Activated naive CD4-positive, alpha-beta T cell treated with anti-CD3 and anti-CD28 coated beads, Interleukin-2, amount 10 ng/mL, durations not matched to agents 7 days and 5 days (primary cell): ENCODE data around the gene GPR160.
A peak's percentile ranks its signal among the peaks of the same experiment; 100 is the strongest.
"Not testable (repeated sequence)": the region's sequence is repeated elsewhere in the genome, so short reads cannot be mapped to it uniquely, and the experiment has no call there.

ENCODE experiments used
- CTCF ChIA-PET: fragments of 350-600 bp; sonication (Branson Sonifier 250); formaldehyde crosslinking; loops from one replicate; lab custom pipeline; 2021; ENCODE audit warnings: antibody characterized with exemption; lab: Charles Lee
- DNase-seq: peaks from one replicate; pipeline ENCODE4 v3.0.0-alpha.2; 2020
- H3K27ac Mint-ChIP-seq: one replicate; pipeline ENCODE4 v1.8.0; 2021; ENCODE audit warnings: mild to moderate bottlenecking, moderate library complexity, mixed read lengths
- H3K27me3 Mint-ChIP-seq: one replicate; pipeline ENCODE4 v1.8.0; 2021; ENCODE audit warnings: mild to moderate bottlenecking, mixed read lengths
- H3K36me3 Mint-ChIP-seq: one replicate; pipeline ENCODE4 v1.8.0; 2021; ENCODE audit warnings: mixed read lengths
- H3K4me1 Mint-ChIP-seq: one replicate; pipeline ENCODE4 v1.8.0; 2021; ENCODE audit warnings: mixed read lengths
- H3K4me3 Mint-ChIP-seq: one replicate; pipeline ENCODE4 v1.8.0; 2021; ENCODE audit warnings: mild to moderate bottlenecking, moderate library complexity, mixed read lengths
- H3K9me3 Mint-ChIP-seq: one replicate; pipeline ENCODE4 v1.8.0; 2021; ENCODE audit warnings: mixed read lengths

Gene GPR160

GRCh38 chr3:170089862-170090600 is 52.2 kb downstream of the GPR160 start:
- Mint-ChIP-seq H3K36me3 (peaks cover 48% of the 10 kb centered on the region), H3K27ac (no peak overlapping the region), H3K9me3 (no peaks in the 10 kb centered on the region), H3K27me3 (no peaks in the 10 kb centered on the region), H3K4me3 (no peak overlapping the region), H3K4me1 (no peaks in the 10 kb centered on the region)
- CTCF ChIA-PET, result interaction anchor here (1.5 kb wide), 1 partner anchor 11 kb away, joined by 3 read pairs; no protein-coding TSS in a partner anchor
- DNase-seq, result no peak

DNA sequence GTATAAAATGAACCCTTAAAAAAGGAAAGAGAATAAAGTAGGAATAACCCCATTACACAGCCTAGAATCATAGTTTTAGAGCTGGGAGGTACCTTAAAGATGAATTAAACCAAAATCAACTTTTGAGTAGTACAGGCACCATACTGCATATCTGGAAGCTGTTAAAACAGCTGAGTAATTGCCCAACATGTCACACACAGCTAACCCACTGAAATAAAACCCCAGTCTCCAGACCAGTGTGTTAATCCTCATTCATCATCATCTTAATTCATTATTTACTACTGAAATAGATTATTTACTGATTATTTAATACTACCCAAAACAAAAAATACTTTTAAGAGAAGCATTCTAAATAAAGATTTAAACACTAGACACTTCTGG is 52.8 kb downstream of the GPR160 start:
- H3K4me3 Mint-ChIP-seq, result no peak overlapping the region
- H3K27me3 Mint-ChIP-seq, result no peaks in the 10 kb centered on the region
- CTCF ChIA-PET, result interaction anchor here (1.0 to 1.5 kb wide), 2 partner anchors 12 to 38 kb away, joined by 3 read pairs; no protein-coding TSS in a partner anchor
- H3K27ac Mint-ChIP-seq, result no peak overlapping the region
- no peak for DNase-seq
- H3K4me1 Mint-ChIP-seq, result no peaks in the 10 kb centered on the region
- H3K36me3 Mint-ChIP-seq, result peaks cover 51% of the 10 kb centered on the region
- no peaks in the 10 kb centered on the region for H3K9me3 Mint-ChIP-seq

DNA sequence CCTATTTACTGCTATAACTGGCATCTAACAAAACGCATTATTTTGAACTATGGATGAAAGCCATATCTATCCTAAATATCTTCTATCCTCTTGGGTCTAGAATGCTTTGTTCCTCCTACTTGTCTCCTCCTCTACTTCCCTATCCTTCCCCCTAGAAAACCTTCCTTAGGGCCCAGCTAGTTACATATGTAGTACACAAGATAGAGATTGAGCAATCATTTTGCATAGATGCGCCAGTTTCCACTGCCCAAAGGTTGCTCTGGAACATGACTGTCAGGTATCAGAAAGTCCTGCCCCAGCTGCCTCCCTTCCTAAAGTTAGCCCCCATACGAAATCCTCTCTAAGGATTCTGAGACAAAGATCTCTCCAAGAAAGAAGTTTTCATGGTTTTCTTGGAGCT is 55.1 kb downstream of the GPR160 start:
- Mint-ChIP-seq H3K27ac (peak overlapping the region; percentile 37), H3K4me3 (no peak overlapping the region), H3K27me3 (no peaks in the 10 kb centered on the region), H3K4me1 (no peaks in the 10 kb centered on the region), H3K36me3 (peaks cover 64% of the 10 kb centered on the region), H3K9me3 (no peaks in the 10 kb centered on the region)
- CTCF ChIA-PET, result no interaction called here
- DNase-seq, result no peak

DNA sequence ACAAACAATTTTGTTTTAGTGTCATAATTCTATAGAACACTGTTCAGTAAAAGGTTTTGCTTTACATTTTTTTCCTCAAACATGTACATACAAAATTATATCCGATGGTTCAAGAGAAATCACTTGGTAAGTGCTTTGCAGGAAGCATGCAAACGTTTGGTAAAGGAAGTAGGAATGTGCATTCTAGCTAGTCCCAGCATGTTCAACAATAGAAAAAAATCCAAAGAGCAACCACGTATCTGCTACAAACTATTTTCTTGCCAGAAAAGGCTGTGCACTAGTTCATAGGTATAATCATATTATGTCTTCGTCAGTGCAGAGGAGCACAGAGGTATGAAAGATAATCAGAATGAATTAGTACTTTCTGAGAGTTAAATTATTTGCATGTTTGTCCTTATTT is 58.0 kb downstream of the GPR160 start:
- no peaks in the 10 kb centered on the region for H3K9me3 Mint-ChIP-seq
- DNase-seq, result no peak
- H3K27me3 Mint-ChIP-seq, result no peaks in the 10 kb centered on the region
- H3K36me3 Mint-ChIP-seq, result peaks cover 76% of the 10 kb centered on the region
- peaks cover 3% of the 10 kb centered on the region for H3K4me1 Mint-ChIP-seq
- CTCF ChIA-PET, result interaction anchor here (0.6 kb wide), 1 partner anchor 42 kb away, joined by 4 read pairs; no protein-coding TSS in a partner anchor
- no peak overlapping the region for H3K27ac Mint-ChIP-seq
- H3K4me3 Mint-ChIP-seq, result no peak overlapping the region

DNA sequence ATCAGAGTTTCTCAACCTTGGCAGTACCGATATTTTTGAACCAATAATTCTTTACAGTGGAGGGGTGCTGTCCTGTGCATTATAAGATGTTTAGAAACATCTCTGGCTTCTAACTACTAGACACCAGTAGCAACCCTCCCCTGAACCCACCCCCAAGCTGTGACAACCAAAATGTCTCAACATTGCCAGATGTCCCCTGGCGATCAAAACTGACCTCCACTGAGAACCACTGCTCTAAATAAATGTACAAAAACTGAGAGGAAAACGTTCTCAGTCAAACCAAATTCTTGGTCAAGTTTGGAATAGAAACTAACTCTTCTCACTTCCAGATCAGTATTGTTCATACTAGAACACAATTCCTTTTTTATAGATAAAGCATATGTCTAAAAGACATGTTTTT is 58.5 kb downstream of the GPR160 start:
- peaks cover 3% of the 10 kb centered on the region for H3K4me1 Mint-ChIP-seq
- no peak overlapping the region for H3K27ac Mint-ChIP-seq
- H3K36me3 Mint-ChIP-seq, result peaks cover 76% of the 10 kb centered on the region

GRCh38 chr3:170098753-170099152 is 61.0 kb downstream of the GPR160 start:
- CTCF ChIA-PET, result interaction anchor here (0.8 to 1.2 kb wide), 2 partner anchors 20 to 54 kb away, joined by 3 read pairs; no protein-coding TSS in a partner anchor
- Mint-ChIP-seq H3K36me3 (peaks cover 73% of the 10 kb centered on the region), H3K27ac (no peak overlapping the region), H3K4me3 (no peak overlapping the region), H3K4me1 (peaks cover 3% of the 10 kb centered on the region), H3K27me3 (no peaks in the 10 kb centered on the region), H3K9me3 (no peaks in the 10 kb centered on the region)
- no peak for DNase-seq

More for the DNA sequence above, 58.5 kb downstream of the GPR160 start:
- H3K9me3 Mint-ChIP-seq, result no peaks in the 10 kb centered on the region
- CTCF ChIA-PET, result no interaction called here
- H3K4me3 Mint-ChIP-seq, result no peak overlapping the region
- DNase-seq, result no peak
- H3K27me3 Mint-ChIP-seq, result no peaks in the 10 kb centered on the region

DNA sequence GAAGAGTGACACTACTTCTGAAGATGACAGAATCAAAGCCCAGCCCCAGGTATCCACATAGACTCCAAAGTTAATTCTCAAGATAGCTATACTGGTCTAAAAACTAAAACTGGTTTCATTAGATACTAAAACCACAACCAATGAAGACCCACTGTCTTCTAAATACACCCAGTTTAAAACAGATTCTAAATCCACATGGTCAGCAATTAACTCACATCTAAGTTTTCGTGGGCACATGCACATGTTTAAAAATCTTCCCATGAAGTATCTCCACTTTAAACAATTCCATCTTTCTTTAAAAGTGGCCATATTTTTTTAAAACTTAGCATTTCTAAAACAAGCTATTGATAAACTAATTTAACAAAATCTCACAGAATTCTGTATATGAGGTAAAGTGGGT is 63.1 kb downstream of the GPR160 start:
- H3K27ac Mint-ChIP-seq, result no peak overlapping the region

GRCh38 chr3:170102431-170102830 is 64.6 kb downstream of the GPR160 start:
- Mint-ChIP-seq H3K27me3 (no peaks in the 10 kb centered on the region), H3K27ac (no peak overlapping the region), H3K4me3 (no peak overlapping the region), H3K36me3 (peaks cover 42% of the 10 kb centered on the region), H3K9me3 (no peaks in the 10 kb centered on the region), H3K4me1 (peaks cover 3% of the 10 kb centered on the region)
- no peak for DNase-seq
- CTCF ChIA-PET, result no interaction called here

More for the DNA sequence above, 63.1 kb downstream of the GPR160 start:
- Mint-ChIP-seq H3K9me3 (no peaks in the 10 kb centered on the region), H3K4me3 (no peak overlapping the region), H3K4me1 (peaks cover 3% of the 10 kb centered on the region), H3K27me3 (no peaks in the 10 kb centered on the region), H3K36me3 (peaks cover 55% of the 10 kb centered on the region)
- no peak for DNase-seq
- CTCF ChIA-PET, result interaction anchor here (0.9 to 1.4 kb wide), 2 partner anchors 17 to 236 kb away, joined by 3 to 5 read pairs; no protein-coding TSS in a partner anchor

DNA sequence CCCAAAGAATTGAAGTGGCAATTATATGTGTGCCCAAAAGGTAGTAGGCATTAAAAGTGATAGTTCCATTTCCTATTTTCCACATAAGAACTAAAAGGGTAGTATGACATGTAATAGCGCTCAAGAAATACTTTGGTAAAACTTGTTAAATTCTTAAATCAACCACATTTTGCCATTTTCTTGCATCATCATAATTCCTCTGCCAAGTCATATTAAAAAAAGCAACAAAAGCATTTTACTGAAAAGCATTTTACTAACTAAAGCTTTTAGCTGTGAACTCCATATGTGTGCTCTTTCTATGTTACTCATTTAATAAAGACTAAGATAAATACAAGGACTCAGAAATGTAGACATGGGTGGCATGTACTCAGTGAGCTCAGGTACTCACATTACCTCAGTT is 70.1 kb downstream of the GPR160 start:
- Mint-ChIP-seq H3K36me3 (peaks cover 33% of the 10 kb centered on the region), H3K27ac (no peak overlapping the region)
- CTCF ChIA-PET, result no interaction called here

DNA sequence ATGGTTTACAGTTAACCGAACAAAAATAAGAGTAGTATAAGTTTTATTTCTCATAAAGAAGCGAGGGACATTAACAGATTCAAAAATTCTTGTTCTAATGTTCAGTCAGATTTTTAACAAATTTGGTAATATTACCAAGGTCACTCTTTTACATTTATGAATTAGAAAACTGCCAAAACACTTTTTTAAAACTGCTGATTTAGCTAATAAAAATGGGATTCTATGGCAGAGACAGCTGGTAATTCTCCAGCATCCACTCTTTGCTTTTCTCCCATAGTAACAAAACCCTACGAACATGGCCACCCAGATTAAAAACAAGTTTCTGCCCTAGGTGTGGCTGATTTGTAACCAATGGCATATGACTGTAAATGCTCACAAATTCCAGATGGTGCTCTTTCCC is 71.2 kb downstream of the GPR160 start:
- no peaks in the 10 kb centered on the region for H3K27me3 Mint-ChIP-seq
- no peak for DNase-seq
- peaks cover 26% of the 10 kb centered on the region for H3K4me1 Mint-ChIP-seq
- no peak overlapping the region for H3K4me3 Mint-ChIP-seq
- CTCF ChIA-PET, result no interaction called here
- no peak overlapping the region for H3K27ac Mint-ChIP-seq
- H3K9me3 Mint-ChIP-seq, result no peaks in the 10 kb centered on the region
- H3K36me3 Mint-ChIP-seq, result peaks cover 41% of the 10 kb centered on the region

More for the DNA sequence above, 70.1 kb downstream of the GPR160 start:
- H3K4me3 Mint-ChIP-seq, result no peak overlapping the region
- DNase-seq, result no peak
- H3K4me1 Mint-ChIP-seq, result peaks cover 23% of the 10 kb centered on the region
- no peaks in the 10 kb centered on the region for H3K27me3 Mint-ChIP-seq
- H3K9me3 Mint-ChIP-seq, result no peaks in the 10 kb centered on the region

DNA sequence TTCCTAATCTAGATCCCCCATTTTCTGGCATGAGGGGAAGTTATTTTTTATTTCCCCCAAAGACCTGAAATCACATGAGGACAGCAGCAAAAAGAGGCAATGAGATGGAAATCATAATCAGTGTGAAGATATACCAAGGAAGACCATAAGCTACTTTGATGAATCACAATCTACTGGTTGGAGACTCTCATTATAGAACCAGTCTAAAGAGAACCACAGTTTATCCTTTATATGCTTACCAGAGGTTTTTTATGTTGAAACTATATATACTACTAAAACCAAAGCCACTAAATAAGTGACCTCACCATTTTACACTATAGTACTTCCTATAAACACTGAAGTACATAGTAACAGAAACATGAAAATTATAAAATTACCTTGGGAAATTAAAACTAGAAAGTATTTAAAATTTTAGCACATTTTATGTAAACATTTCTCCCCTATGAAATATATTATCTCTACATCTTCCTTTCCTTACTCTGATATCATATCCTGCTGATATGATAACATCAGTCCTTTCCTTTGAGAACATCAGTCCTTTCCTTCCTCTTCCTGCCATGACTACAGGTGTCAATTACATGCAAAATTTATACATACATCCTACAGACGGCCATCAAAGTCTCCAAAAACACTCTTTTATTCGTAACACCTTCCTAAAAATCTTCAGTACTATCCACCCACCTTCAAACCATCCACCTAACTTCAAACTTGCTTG is 71.9 kb downstream of the GPR160 start:
- no peak for DNase-seq
- no peaks in the 10 kb centered on the region for H3K27me3 Mint-ChIP-seq
- H3K4me1 Mint-ChIP-seq, result peaks cover 26% of the 10 kb centered on the region
- no peak overlapping the region for H3K27ac Mint-ChIP-seq
- no peaks in the 10 kb centered on the region for H3K9me3 Mint-ChIP-seq
- H3K36me3 Mint-ChIP-seq, result peaks cover 45% of the 10 kb centered on the region
- no peak overlapping the region for H3K4me3 Mint-ChIP-seq
- CTCF ChIA-PET, result no interaction called here

DNA sequence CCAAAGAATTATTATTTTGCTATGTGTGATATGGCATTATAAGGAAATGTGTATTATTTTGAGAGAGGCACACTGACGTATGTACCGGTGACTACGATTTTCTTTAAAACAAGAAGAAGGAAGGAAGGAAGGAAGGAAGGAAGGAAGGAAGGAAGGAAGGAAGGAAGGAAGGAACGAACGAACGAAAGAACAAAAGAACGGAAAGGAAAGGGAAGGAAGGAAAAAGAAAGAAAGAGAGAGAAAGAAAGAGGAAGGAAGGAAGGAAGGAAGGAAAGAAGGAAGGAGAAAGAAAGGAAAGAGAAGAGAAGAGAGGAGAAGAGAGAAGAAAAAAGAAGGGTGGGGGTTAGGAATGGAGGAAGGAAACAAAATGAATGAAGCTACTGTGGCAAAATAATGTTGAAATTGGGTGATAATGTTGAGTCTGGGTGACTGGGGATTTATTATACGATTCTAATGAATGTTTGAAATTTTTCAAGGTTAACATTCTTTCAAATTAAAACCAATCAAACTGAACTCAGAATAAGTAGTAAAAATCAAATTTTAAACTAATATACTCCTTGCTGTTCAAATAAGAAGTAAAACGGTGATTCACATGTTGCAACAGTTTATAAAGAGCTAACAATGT is 73.5 kb downstream of the GPR160 start:
- no peak for DNase-seq
- H3K4me1 Mint-ChIP-seq, result peaks cover 26% of the 10 kb centered on the region
- H3K9me3 Mint-ChIP-seq, result no peaks in the 10 kb centered on the region
- H3K4me3 Mint-ChIP-seq, result no peak overlapping the region
- peaks cover 49% of the 10 kb centered on the region for H3K36me3 Mint-ChIP-seq
- no peak overlapping the region for H3K27ac Mint-ChIP-seq
- H3K27me3 Mint-ChIP-seq, result no peaks in the 10 kb centered on the region
- CTCF ChIA-PET, result no interaction called here

DNA sequence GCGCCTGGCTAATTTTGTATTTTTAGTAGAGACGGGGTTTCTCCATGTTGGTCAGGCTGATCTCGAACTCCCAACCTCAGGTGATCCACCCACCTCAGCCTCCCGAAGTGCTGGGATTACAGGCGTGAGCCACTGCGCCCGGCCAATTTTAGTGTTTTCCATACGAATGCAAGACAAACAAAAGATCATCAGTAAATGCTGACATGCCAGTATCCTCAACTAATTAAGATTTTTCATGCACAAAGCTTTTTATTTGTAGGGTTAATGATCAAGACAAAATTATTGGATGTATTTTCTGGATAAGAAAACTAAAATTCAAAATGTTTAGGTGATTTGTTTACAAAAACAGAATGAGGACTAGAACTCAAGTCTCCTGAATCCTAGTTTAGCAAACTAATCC is 76.4 kb downstream of the GPR160 start:
- H3K27ac Mint-ChIP-seq, DNase-seq, H3K9me3 Mint-ChIP-seq, H3K27me3 Mint-ChIP-seq, H3K4me3 Mint-ChIP-seq: not testable (repeated sequence)
- peaks cover 19% of the 10 kb centered on the region for H3K4me1 Mint-ChIP-seq
- CTCF ChIA-PET, result interaction anchor here (0.6 kb wide), 1 partner anchor 26 kb away, joined by 4 read pairs; no protein-coding TSS in a partner anchor
- H3K36me3 Mint-ChIP-seq, result peaks cover 45% of the 10 kb centered on the region

DNA sequence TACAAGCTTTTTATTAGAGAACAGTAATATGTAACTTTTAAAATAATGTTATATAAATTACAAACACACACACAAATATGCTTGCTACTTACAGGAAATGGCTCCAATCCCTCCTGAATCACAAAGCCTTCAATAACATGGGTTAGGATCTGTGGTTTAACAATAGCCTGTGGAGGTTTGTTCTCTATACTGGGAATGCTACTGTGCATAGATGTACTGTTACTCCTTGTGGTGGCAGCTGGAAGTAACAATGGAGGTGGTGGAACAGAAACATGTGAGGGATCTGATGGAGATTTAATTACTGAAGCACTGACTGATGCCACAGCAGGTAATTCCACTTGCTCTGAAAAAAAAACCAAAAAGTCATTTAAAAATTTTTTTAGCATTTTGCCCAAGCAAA is 79.3 kb downstream of the GPR160 start:
- peaks cover 42% of the 10 kb centered on the region for H3K36me3 Mint-ChIP-seq

More for the DNA sequence above, 79.3 kb downstream of the GPR160 start:
- CTCF ChIA-PET, result interaction anchor here (0.7 to 0.8 kb wide), 2 partner anchors 16 to 41 kb away, joined by 3 read pairs; no protein-coding TSS in a partner anchor
- peaks cover 3% of the 10 kb centered on the region for H3K4me1 Mint-ChIP-seq
- H3K4me3 Mint-ChIP-seq, result no peak overlapping the region
- no peak overlapping the region for H3K27ac Mint-ChIP-seq
- H3K9me3 Mint-ChIP-seq, result no peaks in the 10 kb centered on the region
- no peak for DNase-seq
- no peaks in the 10 kb centered on the region for H3K27me3 Mint-ChIP-seq
